ENCODE measurements around the gene DUSP19.

The DUSP19 gene

GRCh38 chr2:183105402-183106134, 27.0 kb downstream of the DUSP19 start:
- TF ChIP-seq ZNF384 (IDR thresholded peaks at IDR 0.05) = no peak
- no peak for TF ChIP-seq CTBP1 (IDR thresholded peaks at IDR 0.05; ENCODE audit: borderline replicate concordance)
- no peak for TF ChIP-seq LEF1 (IDR thresholded peaks at IDR 0.05; ENCODE audit: borderline replicate concordance)
- TF ChIP-seq SP1 (IDR thresholded peaks at IDR 0.05) = no peak
- no peak for TF ChIP-seq NFRKB (IDR thresholded peaks at IDR 0.05)
- no peak for TF ChIP-seq FOXK2 (IDR thresholded peaks at IDR 0.05)
- no peak for TF ChIP-seq FOXM1 (IDR thresholded peaks at IDR 0.05; ENCODE audit: borderline replicate concordance)
- no peak for TF ChIP-seq L3MBTL2 (conservative IDR thresholded peaks at IDR 0.05)
- TF ChIP-seq FOXA1 (IDR thresholded peaks at IDR 0.05) = no peak
- no peak for TF ChIP-seq PKNOX1 (IDR thresholded peaks at IDR 0.05)
- TF ChIP-seq HDGF (IDR thresholded peaks at IDR 0.05; ENCODE audit: borderline replicate concordance) = no peak
- TF ChIP-seq SUZ12 (IDR thresholded peaks at IDR 0.05) = no peak
- TF ChIP-seq ARNT (IDR thresholded peaks at IDR 0.05) = no peak
- TF ChIP-seq BHLHE40 (IDR thresholded peaks at IDR 0.05; ENCODE audit: borderline replicate concordance) = no peak
- TF ChIP-seq TARDBP (IDR thresholded peaks at IDR 0.05) = no peak
- no peak for TF ChIP-seq ELF4 (IDR thresholded peaks at IDR 0.05)
- POLR2A ChIA-PET = no interaction called here
- no peak for DNase-seq (ENCODE audit: extremely low spot score)
- CTCF ChIA-PET = no interaction called here

- CTCF ChIA-PET = no interaction called here
- TF ChIP-seq FOXM1 (IDR thresholded peaks at IDR 0.05; ENCODE audit: borderline replicate concordance) (no peak), PKNOX1 (IDR thresholded peaks at IDR 0.05) (no peak), FOXK2 (IDR thresholded peaks at IDR 0.05) (no peak), FOXA1 (IDR thresholded peaks at IDR 0.05) (no peak), TARDBP (IDR thresholded peaks at IDR 0.05) (no peak), ELF4 (IDR thresholded peaks at IDR 0.05) (no peak), HDGF (IDR thresholded peaks at IDR 0.05; ENCODE audit: borderline replicate concordance) (no peak), SUZ12 (IDR thresholded peaks at IDR 0.05) (no peak), NFRKB (IDR thresholded peaks at IDR 0.05) (no peak), L3MBTL2 (conservative IDR thresholded peaks at IDR 0.05) (no peak), ARNT (IDR thresholded peaks at IDR 0.05) (no peak)
These were observed 34.0 kb downstream of the DUSP19 start for GRCh38 chr2:183112577-183112976.

GRCh38 chr2:183113630-183114029, 35.1 kb downstream of the DUSP19 start:
- TF ChIP-seq FOXA1 (IDR thresholded peaks at IDR 0.05) (no peak), ARNT (IDR thresholded peaks at IDR 0.05) (no peak), HDGF (IDR thresholded peaks at IDR 0.05; ENCODE audit: borderline replicate concordance) (no peak), SUZ12 (IDR thresholded peaks at IDR 0.05) (no peak), PKNOX1 (IDR thresholded peaks at IDR 0.05) (no peak), SP1 (IDR thresholded peaks at IDR 0.05) (no peak), NFRKB (IDR thresholded peaks at IDR 0.05) (no peak)
- CTCF ChIA-PET = no interaction called here
- POLR2A ChIA-PET = no interaction called here
- no peak for DNase-seq (ENCODE audit: extremely low spot score)

More at GRCh38 chr2:183112577-183112976, 34.0 kb downstream of the DUSP19 start:
- POLR2A ChIA-PET = no interaction called here
- no peak for DNase-seq (ENCODE audit: extremely low spot score)

- TF ChIP-seq FOXK2 (IDR thresholded peaks at IDR 0.05) (no peak), BHLHE40 (IDR thresholded peaks at IDR 0.05; ENCODE audit: borderline replicate concordance) (no peak), NFRKB (IDR thresholded peaks at IDR 0.05) (no peak), L3MBTL2 (conservative IDR thresholded peaks at IDR 0.05) (no peak), PKNOX1 (IDR thresholded peaks at IDR 0.05) (no peak), SUZ12 (IDR thresholded peaks at IDR 0.05) (no peak), TARDBP (IDR thresholded peaks at IDR 0.05) (no peak), CTBP1 (IDR thresholded peaks at IDR 0.05; ENCODE audit: borderline replicate concordance) (no peak), SP1 (IDR thresholded peaks at IDR 0.05) (no peak), FOXA1 (IDR thresholded peaks at IDR 0.05) (no peak), HDGF (IDR thresholded peaks at IDR 0.05; ENCODE audit: borderline replicate concordance) (no peak), ELF4 (IDR thresholded peaks at IDR 0.05) (no peak), LEF1 (IDR thresholded peaks at IDR 0.05; ENCODE audit: borderline replicate concordance) (no peak), FOXM1 (IDR thresholded peaks at IDR 0.05; ENCODE audit: borderline replicate concordance) (no peak)
- no peak for DNase-seq (ENCODE audit: extremely low spot score)
- POLR2A ChIA-PET = no interaction called here
- CTCF ChIA-PET = no interaction called here
These were observed 38.7 kb downstream of the DUSP19 start for GRCh38 chr2:183117226-183117625.

GRCh38 chr2:183123117-183123958, 44.8 kb downstream of the DUSP19 start:
- CTCF ChIA-PET = no interaction called here
- TF ChIP-seq ELF4 (IDR thresholded peaks at IDR 0.05) (no peak), CTBP1 (IDR thresholded peaks at IDR 0.05; ENCODE audit: borderline replicate concordance) (no peak), NFRKB (IDR thresholded peaks at IDR 0.05) (no peak), LEF1 (IDR thresholded peaks at IDR 0.05; ENCODE audit: borderline replicate concordance) (no peak)
- DNase-seq (ENCODE audit: extremely low spot score) = no peak
- POLR2A ChIA-PET = interaction anchor here (1.5 to 2.6 kb wide), 2 partner anchors 44 to 58 kb away, joined by 5 to 29 read pairs; partner anchors contain the start of gene DUSP19

All from HEK293T (cell line).